ENCODE results near the gene CARD8. TPM values are rescaled to one million over a fixed set of nuclear protein-coding genes. Genes with fewer than 3 reads are reported as not detected.

Gene CARD8
- total RNA-seq, 4 donors from 2014 or later = 13.1 to 48.4 (median 29.4) TPM

DNA sequence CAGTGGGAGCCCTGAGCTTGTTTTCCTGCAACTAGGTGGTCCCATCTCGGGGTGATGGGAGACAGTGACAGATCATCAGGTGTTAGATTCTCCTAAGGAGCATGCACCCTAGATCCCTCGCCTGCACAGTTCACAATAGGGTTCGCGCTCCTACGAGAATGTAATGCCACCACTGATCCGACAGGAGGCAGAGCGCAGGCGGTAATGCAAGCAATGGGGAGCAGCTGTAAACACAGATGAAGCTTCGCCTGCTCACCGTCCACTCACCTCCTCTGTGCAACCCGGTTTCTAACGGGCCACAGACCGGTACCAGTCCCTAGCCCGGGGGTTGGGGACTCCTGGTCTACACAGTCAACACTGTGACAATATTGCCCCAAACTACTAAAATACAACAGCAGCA is 38.8 kb downstream of the CARD8 start:
- in situ Hi-C loops (cut with MboI; ENCODE audit: low pct_ligation_motif_present in 1 of 4, low pct_unique_long_range_greater_than_20kb in 1 of 4, low sequenced_read_pairs in 3 of 4) (no loop called here), intact Hi-C loops (cut with DNase I; ENCODE audit: low total_unique reads) (no loop called here)
- 83 to 100% methylated on average over 1 to 14 of the region's 14 CpGs for WGBS, 2 donors (ENCODE audit: low coverage in 1 of 2)
- Histone ChIP-seq H3K27ac (no peak overlapping the region), H3K9me3 (no peaks in the 10 kb centered on the region), H3K4me1 (no peaks in the 10 kb centered on the region), H3K4me3 (no peak overlapping the region), H3K27me3 (no peaks in the 10 kb centered on the region), H3K36me3 (peaks cover 0 to 5% (median 2%) of the 10 kb centered on the region in 4 donors)
- TF ChIP-seq CTCF (IDR thresholded peaks at IDR 0.05) (no peak), POLR2A (IDR thresholded peaks at IDR 0.05) (no peak), EP300 (IDR thresholded peaks at IDR 0.05; ENCODE audit: low read depth) (no peak), POLR2AphosphoS5 (IDR thresholded peaks at IDR 0.05) (no peak)
- DNase-seq = no peak

GRCh38 chr19:48213959-48214358 is 41.8 kb downstream of the CARD8 start:
- no peaks in the 10 kb centered on the region for H3K27me3 ChIP-seq
- no peak overlapping the region for H3K27ac ChIP-seq
- no peak for TF ChIP-seq CTCF (IDR thresholded peaks at IDR 0.05)
- TF ChIP-seq POLR2AphosphoS5 (IDR thresholded peaks at IDR 0.05) = no peak
- TF ChIP-seq EP300 (IDR thresholded peaks at IDR 0.05; ENCODE audit: low read depth) = no peak
- no peak for TF ChIP-seq POLR2A (IDR thresholded peaks at IDR 0.05)
- no peak overlapping the region for H3K4me3 ChIP-seq
- H3K9me3 ChIP-seq = no peaks in the 10 kb centered on the region
- in situ Hi-C loops (cut with MboI; ENCODE audit: low pct_ligation_motif_present in 1 of 4, low pct_unique_long_range_greater_than_20kb in 1 of 4, low sequenced_read_pairs in 3 of 4) (no loop called here), intact Hi-C loops (cut with DNase I; ENCODE audit: low total_unique reads) (no loop called here)
- no peaks in the 10 kb centered on the region for H3K4me1 ChIP-seq
- H3K36me3 ChIP-seq = peaks cover 0 to 5% (median 0%) of the 10 kb centered on the region in 4 donors
- no peak for DNase-seq
- WGBS, 2 donors (ENCODE audit: low coverage in 1 of 2) = 94 to 95% methylated on average over 2 to 5 of the region's 5 CpGs

- no peak for DNase-seq
- H3K27ac ChIP-seq = no peak overlapping the region
- no peak overlapping the region for H3K4me3 ChIP-seq
- H3K4me1 ChIP-seq = peaks cover 0 to 2% (median under 1%) of the 10 kb centered on the region in 4 donors
- WGBS, 2 donors (ENCODE audit: low coverage in 1 of 2) = 79 to 87% methylated on average over 3 of the region's 3 CpGs
- H3K9me3 ChIP-seq = no peaks in the 10 kb centered on the region
- intact Hi-C loops (cut with DNase I; ENCODE audit: low total_unique reads) = no loop called here
- no peak for TF ChIP-seq POLR2AphosphoS5 (IDR thresholded peaks at IDR 0.05)
- TF ChIP-seq EP300 (IDR thresholded peaks at IDR 0.05; ENCODE audit: low read depth) = no peak
- TF ChIP-seq POLR2A (IDR thresholded peaks at IDR 0.05) = no peak
- no peak for TF ChIP-seq CTCF (IDR thresholded peaks at IDR 0.05)
- in situ Hi-C loops (cut with MboI; ENCODE audit: low pct_ligation_motif_present in 1 of 4, low pct_unique_long_range_greater_than_20kb in 1 of 4, low sequenced_read_pairs in 3 of 4) = no loop called here
- H3K27me3 ChIP-seq = no peaks in the 10 kb centered on the region
- no peaks in the 10 kb centered on the region for H3K36me3 ChIP-seq
Observed at GRCh38 chr19:48210005-48210404, 45.7 kb downstream of the CARD8 start.

DNA sequence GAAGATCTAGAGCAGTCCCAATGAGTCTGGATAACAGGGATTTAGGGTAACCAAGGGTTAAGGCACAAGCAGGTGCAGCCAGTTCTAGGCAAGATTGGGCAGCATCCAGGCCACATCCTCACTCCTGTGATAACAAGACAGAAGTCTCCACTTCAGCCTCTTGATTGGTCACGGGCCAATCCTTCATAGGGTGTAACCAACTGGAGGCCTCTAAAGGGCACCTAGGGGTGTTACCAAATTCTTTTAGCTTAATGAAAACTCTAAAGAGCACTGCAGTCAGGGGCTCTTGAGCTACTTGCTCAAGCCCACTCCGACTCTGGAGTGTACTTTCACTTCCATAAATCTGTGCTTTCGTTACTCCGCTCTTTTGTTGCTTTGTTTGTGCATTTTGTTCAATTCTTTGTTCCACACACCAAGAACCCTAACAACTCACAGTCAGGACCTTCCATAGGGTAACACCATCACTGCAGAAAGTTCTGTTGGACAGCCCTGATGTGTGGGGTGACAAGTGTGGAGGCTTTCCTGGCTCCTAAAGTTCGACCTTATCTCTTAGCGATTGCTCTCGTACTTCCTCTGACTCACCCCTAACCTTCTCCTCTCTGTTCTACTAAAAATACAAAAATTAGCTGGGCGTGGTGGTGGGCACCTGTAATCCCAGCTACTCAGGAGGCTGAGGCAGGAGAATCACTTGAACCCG is 49.2 kb downstream of the CARD8 start:
- no peak for DNase-seq
- peaks cover 5 to 16% (median 11%) of the 10 kb centered on the region in 4 donors for H3K4me1 ChIP-seq
- H3K27me3 ChIP-seq = no peaks in the 10 kb centered on the region
- H3K4me3 ChIP-seq = no peak overlapping the region
- WGBS, 2 donors (ENCODE audit: low coverage in 1 of 2) = 78 to 80% methylated on average over 4 to 9 of the region's 9 CpGs
- H3K36me3 ChIP-seq = no peaks in the 10 kb centered on the region
- TF ChIP-seq EP300 (IDR thresholded peaks at IDR 0.05; ENCODE audit: low read depth) (no peak), POLR2AphosphoS5 (IDR thresholded peaks at IDR 0.05) (no peak), CTCF (IDR thresholded peaks at IDR 0.05) (no peak), POLR2A (IDR thresholded peaks at IDR 0.05) (no peak)
- in situ Hi-C loops (cut with MboI; ENCODE audit: low pct_ligation_motif_present in 1 of 4, low pct_unique_long_range_greater_than_20kb in 1 of 4, low sequenced_read_pairs in 3 of 4) (no loop called here), intact Hi-C loops (cut with DNase I; ENCODE audit: low total_unique reads) (no loop called here)
- H3K9me3 ChIP-seq = no peaks in the 10 kb centered on the region
- no peak overlapping the region for H3K27ac ChIP-seq

Measured in transverse colon (tissue), 4 donors.